IPS-20b (cell line): ENCODE results near the gene ARID3C.

Experiments used
- H3K27ac ChIP-seq: one replicate; pipeline ENCODE4 v1.5.1; 2013; ENCODE audit warnings: low read length
- H3K27me3 ChIP-seq: 2 replicates; pipeline ENCODE4 v1.6.1; 2013; ENCODE audit warnings: mild to moderate bottlenecking, low read length, inconsistent platforms; ENCODE audit not compliant: insufficient read depth
- H3K36me3 ChIP-seq: 2 replicates; pipeline ENCODE4 v1.6.1; 2013; ENCODE audit warnings: low read depth, mild to moderate bottlenecking, inconsistent platforms, low read length, moderate library complexity; ENCODE audit not compliant: insufficient read depth
- H3K4me1 ChIP-seq: 2 replicates; pipeline ENCODE4 v1.6.1; 2013; ENCODE audit warnings: mild to moderate bottlenecking, control low read depth, inconsistent platforms, low read length, moderate library complexity; ENCODE audit not compliant: insufficient read depth
- H3K4me3 ChIP-seq: 2 replicates; pipeline ENCODE4 v1.5.1; 2013; ENCODE audit warnings: mild to moderate bottlenecking, low read length, inconsistent platforms
- H3K9ac ChIP-seq: 2 replicates; pipeline ENCODE4 v1.6.1; 2013; ENCODE audit warnings: low read depth, mild to moderate bottlenecking, inconsistent platforms, low read length, moderate library complexity
- H3K9me3 ChIP-seq: 2 replicates; pipeline ENCODE4 v1.6.1; 2013; ENCODE audit warnings: mild to moderate bottlenecking, low read depth, low read length, inconsistent platforms; ENCODE audit not compliant: insufficient read depth

ARID3C gene

GRCh38 chr9:34578241-34579103 lies 50.4 kb downstream of the ARID3C start:
- Histone ChIP-seq H3K36me3 (no peaks in the 10 kb centered on the region), H3K27me3 (peaks cover 83% of the 10 kb centered on the region), H3K9me3 (no peaks in the 10 kb centered on the region), H3K4me1 (peaks cover 29% of the 10 kb centered on the region), H3K4me3 (peak overlapping the region; percentile 28), H3K27ac (no peak overlapping the region), H3K9ac (peak overlapping the region; percentile 0; the same call in 1 of the 2 replicates)

- Histone ChIP-seq H3K9ac (peak overlapping the region; percentile 28; the same call in 1 of the 2 replicates), H3K9me3 (no peaks in the 10 kb centered on the region), H3K27me3 (peaks cover 74% of the 10 kb centered on the region), H3K36me3 (no peaks in the 10 kb centered on the region), H3K27ac (no peak overlapping the region), H3K4me3 (peak overlapping the region; percentile 53; the same call in 1 of the 2 replicates), H3K4me1 (peaks cover 32% of the 10 kb centered on the region)
These were observed 51.2 kb downstream of the ARID3C start for GRCh38 chr9:34577400-34578240.

GRCh38 chr9:34576597-34577399 lies 52.1 kb downstream of the ARID3C start:
- Histone ChIP-seq H3K27ac (no peak overlapping the region), H3K4me1 (peaks cover 32% of the 10 kb centered on the region), H3K9me3 (no peaks in the 10 kb centered on the region), H3K27me3 (peaks cover 66% of the 10 kb centered on the region), H3K36me3 (no peaks in the 10 kb centered on the region), H3K9ac (peak overlapping the region; percentile 28; the same call in 1 of the 2 replicates), H3K4me3 (peak overlapping the region; percentile 53; the same call in 1 of the 2 replicates)

- Histone ChIP-seq H3K4me3 (no peak overlapping the region), H3K4me1 (peaks cover 32% of the 10 kb centered on the region), H3K27me3 (peaks cover 59% of the 10 kb centered on the region), H3K9ac (no peak overlapping the region), H3K36me3 (no peaks in the 10 kb centered on the region), H3K27ac (no peak overlapping the region), H3K9me3 (no peaks in the 10 kb centered on the region)
These were observed 52.8 kb downstream of the ARID3C start for GRCh38 chr9:34575862-34576596.

GRCh38 chr9:34575241-34575640 lies 53.6 kb downstream of the ARID3C start:
- peaks cover 51% of the 10 kb centered on the region for H3K27me3 ChIP-seq
- H3K36me3 ChIP-seq, result no peaks in the 10 kb centered on the region
- H3K9ac ChIP-seq, result no peak overlapping the region
- no peak overlapping the region for H3K4me3 ChIP-seq
- peaks cover 28% of the 10 kb centered on the region for H3K4me1 ChIP-seq
- H3K27ac ChIP-seq, result no peak overlapping the region
- H3K9me3 ChIP-seq, result no peaks in the 10 kb centered on the region

DNA sequence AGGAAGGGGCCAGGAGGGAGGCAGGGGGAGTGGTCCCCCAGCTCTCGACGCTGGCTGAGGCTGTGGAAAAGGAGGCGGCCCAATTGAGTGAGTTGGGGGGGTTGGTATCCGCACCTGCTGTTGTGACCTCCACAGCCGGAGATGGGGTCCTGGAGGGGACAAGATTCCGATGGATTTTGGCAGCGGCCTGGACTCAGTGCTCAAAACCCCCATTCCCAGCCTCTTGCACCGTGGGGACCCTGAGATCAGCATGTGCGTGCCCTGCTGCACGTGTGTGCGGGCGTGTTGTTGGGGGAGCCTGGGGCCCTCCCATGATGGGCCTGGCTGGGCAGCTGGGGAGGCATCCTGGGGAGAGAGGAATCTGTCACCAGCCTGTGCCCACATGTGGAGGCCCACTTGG lies 54.3 kb downstream of the ARID3C start:
- Histone ChIP-seq H3K9me3 (no peaks in the 10 kb centered on the region), H3K27ac (no peak overlapping the region), H3K36me3 (no peaks in the 10 kb centered on the region), H3K27me3 (peaks cover 44% of the 10 kb centered on the region), H3K9ac (no peak overlapping the region), H3K4me1 (peaks cover 22% of the 10 kb centered on the region), H3K4me3 (no peak overlapping the region)

- peaks cover 36% of the 10 kb centered on the region for H3K27me3 ChIP-seq
- H3K36me3 ChIP-seq, result no peaks in the 10 kb centered on the region
These were observed 55.1 kb downstream of the ARID3C start for GRCh38 chr9:34573599-34574325.

DNA sequence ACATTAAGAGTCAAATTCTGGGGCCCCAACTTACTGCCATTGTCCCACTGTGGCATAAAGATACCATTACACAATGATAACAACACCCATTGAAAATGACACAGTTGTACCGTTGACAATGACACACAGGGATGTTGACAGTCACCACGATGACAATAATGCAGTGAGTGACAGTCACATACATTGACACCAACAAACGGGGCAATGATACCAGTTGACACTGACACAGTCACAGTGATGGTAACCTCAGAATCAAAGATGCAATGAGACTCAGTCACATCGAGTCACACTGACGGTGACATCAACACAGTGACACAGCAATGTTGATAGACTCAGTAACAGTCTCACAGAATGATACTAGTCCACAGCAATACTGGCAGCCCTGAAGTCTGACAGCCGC lies 56.2 kb downstream of the ARID3C start:
- peaks cover 12% of the 10 kb centered on the region; the same call in 1 of the 2 replicates for H3K4me1 ChIP-seq
- no peak overlapping the region for H3K9ac ChIP-seq
- H3K36me3 ChIP-seq, result no peaks in the 10 kb centered on the region
- H3K27ac ChIP-seq, result no peak overlapping the region
- peaks cover 27% of the 10 kb centered on the region for H3K27me3 ChIP-seq
- H3K9me3 ChIP-seq, result no peaks in the 10 kb centered on the region
- H3K4me3 ChIP-seq, result no peak overlapping the region

More at GRCh38 chr9:34573599-34574325, 55.1 kb downstream of the ARID3C start:
- Histone ChIP-seq H3K9me3 (no peaks in the 10 kb centered on the region), H3K4me1 (peaks cover 16% of the 10 kb centered on the region), H3K9ac (no peak overlapping the region), H3K4me3 (no peak overlapping the region), H3K27ac (no peak overlapping the region)

DNA sequence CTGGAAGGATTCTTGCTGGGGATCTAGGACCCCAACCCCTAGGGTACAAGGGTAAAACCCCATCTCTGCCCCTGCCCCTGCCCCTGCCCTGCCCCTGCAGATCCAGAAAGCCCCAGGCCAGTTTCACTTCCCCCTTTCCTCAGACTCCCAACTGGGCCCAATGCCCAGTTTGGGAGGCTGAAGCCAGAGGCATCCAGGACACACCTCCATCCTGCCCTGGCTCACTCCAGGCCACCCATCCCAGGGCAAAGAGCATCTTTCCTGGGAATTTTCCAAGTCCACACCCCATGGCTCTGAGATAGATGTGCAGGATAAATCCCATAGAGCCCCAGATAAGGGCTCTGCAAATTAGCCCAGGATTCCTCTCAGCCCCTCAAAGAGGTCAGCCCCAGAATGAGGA lies 56.8 kb downstream of the ARID3C start:
- Histone ChIP-seq H3K27ac (no peak overlapping the region), H3K4me1 (peaks cover 8% of the 10 kb centered on the region; the same call in 1 of the 2 replicates), H3K4me3 (no peak overlapping the region), H3K9ac (no peak overlapping the region), H3K27me3 (peaks cover 22% of the 10 kb centered on the region), H3K36me3 (no peaks in the 10 kb centered on the region), H3K9me3 (no peaks in the 10 kb centered on the region)

- H3K4me1 ChIP-seq, result peaks cover 3% of the 10 kb centered on the region; the same call in 1 of the 2 replicates
- H3K4me3 ChIP-seq, result no peak overlapping the region
- peaks cover 16% of the 10 kb centered on the region for H3K27me3 ChIP-seq
These were observed 57.4 kb downstream of the ARID3C start for GRCh38 chr9:34571481-34571810.

More at GRCh38 chr9:34571481-34571810, 57.4 kb downstream of the ARID3C start:
- H3K9me3 ChIP-seq, result no peaks in the 10 kb centered on the region
- H3K36me3 ChIP-seq, result no peaks in the 10 kb centered on the region
- no peak overlapping the region for H3K27ac ChIP-seq
- H3K9ac ChIP-seq, result no peak overlapping the region
